ENCODE measurements around the gene CELF1.
A peak's percentile ranks its signal among the peaks of the same experiment; 100 is the strongest.

CELF1 gene

GRCh38 chr11:47552566-47553405, at the start of gene CELF1:
Gene CELF1, minus strand, starts transcription at chr11:47553132. Its CDS starts 53,609 bp downstream, at chr11:47499523.
- DNase-seq = peak; percentile 94 to 96 (median 95)

- DNase-seq = no peak
These were observed 47.0 kb upstream of the CELF1 start for GRCh38 chr11:47599902-47600301.

GRCh38 chr11:47595967-47596366, 43.0 kb upstream of the CELF1 start:
- no peak for DNase-seq

DNA sequence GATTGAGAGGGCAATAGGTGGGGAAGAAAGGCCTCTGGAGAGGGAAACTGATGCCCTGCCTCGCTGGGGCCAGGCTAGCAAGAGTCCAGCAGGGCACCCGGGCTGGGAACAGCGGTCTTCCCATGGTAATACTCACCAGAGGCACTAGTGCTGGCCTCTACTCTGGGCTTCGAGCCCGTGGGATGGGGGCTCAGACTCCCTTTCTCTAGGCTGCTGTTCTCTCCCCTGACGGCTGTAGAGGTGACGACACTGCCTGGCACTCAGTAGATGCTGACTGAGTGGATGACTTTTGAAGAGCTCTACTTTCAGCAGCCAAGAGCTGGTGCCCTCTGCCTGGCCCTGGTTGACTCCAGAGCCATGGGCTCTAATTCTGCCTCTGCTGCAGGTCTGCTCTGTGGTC, 42.1 kb upstream of the CELF1 start:
- DNase-seq = no peak

- DNase-seq = peak in 2 of 3 experiments; percentile 27 to 56
These were observed 41.3 kb upstream of the CELF1 start, which contains the start of gene C1QTNF4 for GRCh38 chr11:47593934-47594855. Gene C1QTNF4, minus strand, starts transcription at chr11:47594411. Its CDS starts 3,601 bp downstream, at chr11:47590810.

- DNase-seq = peak in 1 of 3 experiments; percentile 33
These were observed 40.6 kb upstream of the CELF1 start for GRCh38 chr11:47593492-47593933.

DNA sequence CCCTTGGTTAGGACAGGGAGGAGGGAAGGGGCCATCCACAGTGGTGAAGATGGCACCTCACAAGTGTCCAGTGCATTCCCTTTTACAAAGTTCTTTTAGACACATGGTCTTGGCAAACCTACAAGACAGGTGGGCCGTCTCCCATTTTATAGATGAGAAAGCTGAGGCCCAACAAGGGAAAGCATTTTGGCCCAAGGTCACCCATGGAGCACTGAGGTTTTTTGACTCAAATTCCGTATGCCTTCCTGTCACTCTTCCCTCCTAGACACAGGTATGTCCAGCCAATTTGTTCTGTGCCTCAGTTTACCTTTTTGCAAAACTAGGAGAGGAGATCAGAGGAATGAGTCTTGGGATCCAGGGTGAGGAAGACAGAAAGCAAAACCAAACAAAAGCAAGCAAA, 40.0 kb upstream of the CELF1 start:
- no peak for DNase-seq

DNA sequence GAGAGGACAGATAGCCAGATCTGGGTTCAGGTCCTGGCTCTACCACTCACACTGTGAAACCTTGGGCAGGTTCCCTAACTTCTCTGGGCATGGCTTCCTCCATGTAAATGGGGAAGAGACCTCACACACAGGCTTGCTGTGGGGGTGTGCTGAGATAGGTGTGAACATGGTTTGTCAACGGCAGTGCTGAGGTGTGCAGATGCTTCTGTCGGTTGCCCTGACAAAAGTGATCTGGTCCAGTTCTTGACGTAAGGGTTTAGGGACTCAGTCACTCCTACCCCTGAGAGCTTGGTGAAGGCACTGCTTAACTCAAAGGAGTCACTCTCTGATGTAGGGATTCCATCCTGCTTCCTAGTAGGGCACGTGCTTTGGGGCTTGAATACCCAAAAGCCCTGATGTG, 39.3 kb upstream of the CELF1 start:
- no peak for DNase-seq

GRCh38 chr11:47591764-47592163, 38.8 kb upstream of the CELF1 start:
- DNase-seq = no peak

DNA sequence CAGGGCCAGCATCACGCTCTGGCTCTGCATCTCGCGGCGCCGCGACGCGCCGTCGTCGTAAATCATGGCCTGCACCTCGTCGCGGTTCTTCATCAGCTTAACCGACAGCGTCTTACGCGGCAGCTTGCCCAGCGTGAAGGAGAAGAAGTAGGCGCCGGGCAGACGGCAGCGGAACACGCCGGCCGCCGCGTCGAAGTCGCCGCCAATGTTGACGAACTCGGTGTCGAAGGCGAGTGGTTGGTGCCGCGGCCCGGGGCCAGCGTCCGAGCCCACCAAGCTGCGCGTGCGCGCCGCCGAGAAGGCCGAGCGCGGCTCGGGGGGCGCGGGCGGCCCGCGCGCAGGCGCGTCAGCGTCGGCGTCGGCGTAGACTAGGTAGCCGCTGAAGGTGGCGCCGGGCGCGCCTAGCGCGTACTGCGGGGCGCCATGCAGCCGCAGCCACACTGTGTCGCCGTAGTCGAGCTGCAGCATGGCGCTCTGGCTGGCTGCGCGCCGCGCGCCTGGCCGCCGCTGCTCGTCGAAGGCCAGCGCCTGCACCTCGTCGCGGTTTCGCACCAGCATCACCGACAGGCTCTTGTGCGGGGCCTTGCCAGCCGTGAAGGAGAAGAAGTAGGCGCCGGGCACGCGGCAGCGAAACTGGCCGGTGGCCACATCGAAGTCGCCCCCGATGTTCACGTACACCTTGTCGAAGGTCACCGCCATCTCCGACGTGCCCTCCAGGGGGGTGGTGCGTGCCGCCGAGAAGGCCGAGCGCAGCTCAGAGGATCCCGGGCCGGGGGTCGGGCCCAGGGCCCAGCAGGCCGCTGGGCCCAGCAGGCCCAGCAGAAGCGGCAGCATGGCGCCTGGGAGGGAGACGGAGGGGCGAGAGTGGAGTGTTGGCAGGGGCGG, 37.3 kb upstream of the CELF1 start:
- no peak for DNase-seq

- no peak for DNase-seq
These were observed 36.6 kb upstream of the CELF1 start for GRCh38 chr11:47589584-47589976.

GRCh38 chr11:47589118-47589517, 36.2 kb upstream of the CELF1 start:
- no peak for DNase-seq

GRCh38 chr11:47587723-47588326, 34.9 kb upstream of the CELF1 start:
- no peak for DNase-seq

DNA sequence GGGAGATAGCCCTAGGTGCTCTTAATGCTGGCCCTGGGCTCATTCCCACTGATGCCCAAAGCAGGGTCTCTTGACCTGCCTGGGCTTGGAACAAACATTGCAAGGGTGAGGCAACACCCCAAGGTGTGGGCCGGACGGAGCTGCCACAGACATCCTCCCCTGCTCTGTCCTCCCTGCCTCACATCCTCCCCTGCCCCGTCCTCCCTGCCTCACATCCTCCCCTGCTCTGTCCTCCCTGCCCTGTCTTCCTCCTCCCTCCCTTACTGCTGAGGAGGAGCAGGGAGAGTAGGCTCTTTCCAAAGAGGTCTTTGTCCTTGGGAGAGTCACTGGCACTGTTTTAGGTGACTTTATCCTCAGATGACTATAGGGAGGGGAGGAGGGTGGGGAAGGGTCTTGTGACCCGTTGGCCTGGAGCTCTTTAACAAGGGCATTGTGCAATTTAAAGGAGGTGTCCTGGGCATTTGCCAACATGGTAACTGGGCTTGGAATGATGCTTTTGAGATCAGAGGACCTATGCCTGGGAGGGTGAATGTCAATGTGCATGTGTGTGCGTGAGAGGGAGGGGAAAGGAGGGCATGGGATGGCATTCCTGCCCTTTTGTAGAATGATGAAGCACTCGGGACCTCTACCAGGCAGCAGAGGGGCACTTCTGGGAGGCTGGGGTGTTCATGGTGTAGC, 34.2 kb upstream of the CELF1 start:
- no peak for DNase-seq

DNA sequence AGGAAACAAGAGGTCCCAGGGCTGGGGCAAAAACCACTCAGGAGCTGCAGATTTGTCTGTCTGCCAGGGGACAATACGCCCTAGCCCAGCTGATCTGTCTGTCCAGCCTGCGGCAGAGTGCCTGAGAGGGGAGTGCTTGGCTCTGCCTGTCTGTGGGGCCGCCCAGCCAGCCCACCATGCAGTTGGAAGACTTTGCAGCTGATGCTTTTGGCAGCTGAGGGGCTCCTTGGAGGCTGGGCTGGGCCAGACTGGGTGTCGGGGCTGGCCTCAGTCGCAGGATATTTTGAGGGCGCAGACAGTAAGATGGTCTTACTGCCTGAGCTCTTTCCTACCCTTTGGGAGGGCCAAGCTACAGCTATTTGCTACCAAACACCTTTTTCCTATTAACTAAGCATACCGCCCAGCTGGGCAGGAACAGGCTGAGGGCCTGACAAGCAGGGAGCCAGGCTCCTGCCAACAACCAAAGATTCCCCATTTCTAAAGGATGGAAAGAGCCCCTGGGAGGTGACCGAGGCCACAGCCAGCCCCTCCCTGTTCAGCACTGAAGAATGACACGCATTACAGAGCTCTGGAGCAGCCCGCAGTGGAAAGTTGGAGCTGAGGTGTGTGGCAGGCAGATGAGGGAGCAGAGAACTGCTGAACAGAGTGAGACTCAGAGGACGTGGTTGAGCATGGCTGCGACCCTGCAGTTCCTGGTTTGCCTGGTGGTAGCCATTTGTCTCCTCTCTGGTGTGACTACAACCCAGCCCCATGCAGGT, 33.3 kb upstream of the CELF1 start, which contains the start of gene FAM180B:
Gene FAM180B (plus strand): TSS at position 581 of the 758 bp plus-strand sequence. CDS start 91 bp downstream, at position 672.
- DNase-seq = no peak

DNA sequence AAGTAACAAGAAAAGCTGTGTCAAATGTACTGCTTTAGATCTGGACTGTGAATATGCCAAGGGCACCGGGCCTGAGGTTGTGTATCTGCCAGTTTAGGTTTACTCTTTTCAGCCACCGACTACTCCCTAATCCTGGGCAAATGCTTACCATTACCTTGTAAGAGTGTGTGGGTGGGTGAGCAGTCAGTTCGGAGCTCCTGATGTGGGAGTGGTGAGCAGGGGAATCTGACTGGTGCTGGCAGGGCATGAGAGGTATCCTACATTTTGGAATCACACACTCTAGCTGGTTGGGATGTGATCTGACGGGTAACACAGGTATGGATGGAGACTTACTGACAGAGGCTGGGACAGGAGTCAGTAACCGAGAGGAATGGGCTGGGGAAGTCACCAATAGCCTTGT, 30.9 kb upstream of the CELF1 start:
- DNase-seq = no peak

DNA sequence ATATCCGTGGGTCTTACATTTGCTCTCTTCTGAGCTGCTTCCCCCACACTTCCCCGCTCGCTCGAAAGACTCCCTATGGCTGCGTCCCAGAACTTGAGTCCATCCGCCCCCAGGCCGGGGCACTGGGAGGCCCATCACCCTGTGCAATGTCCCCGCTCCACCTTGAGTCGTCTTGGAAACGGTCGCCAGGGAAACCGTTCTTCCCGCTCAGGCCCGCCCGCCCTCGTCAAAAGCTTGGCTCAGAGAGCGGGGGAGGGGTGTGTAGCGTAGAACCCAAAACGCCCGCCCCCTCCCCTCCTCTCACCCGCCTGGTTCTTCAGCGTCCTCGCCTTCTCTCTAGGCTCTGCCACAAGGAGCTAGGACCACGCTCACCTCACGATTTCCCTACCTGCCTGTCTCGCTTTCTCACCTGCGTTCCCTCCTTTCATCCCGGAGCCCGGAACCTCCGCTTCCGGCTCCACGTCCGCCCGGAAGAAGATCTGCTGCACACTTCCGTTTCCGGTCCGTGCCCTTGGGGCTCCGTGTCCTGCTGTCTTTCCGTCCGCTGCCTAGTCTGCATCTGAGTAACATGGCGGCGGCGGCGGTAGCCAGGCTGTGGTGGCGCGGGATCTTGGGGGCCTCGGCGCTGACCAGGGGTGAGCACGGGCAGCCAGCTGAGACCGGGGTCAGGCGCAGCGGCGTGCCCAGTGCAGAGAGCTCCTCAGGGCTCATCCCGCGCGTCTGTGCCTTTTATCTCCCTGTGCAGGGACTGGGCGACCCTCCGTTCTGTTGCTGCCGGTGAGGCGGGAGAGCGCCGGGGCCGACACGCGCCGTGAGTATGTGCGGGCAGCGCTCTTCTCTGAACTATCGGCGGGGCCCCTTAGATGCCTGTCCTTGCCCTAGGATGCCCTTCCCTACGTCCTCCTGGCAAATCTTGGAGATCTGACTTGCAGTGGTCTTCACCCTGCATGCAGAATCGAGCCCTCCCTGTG, 25.9 kb upstream of the CELF1 start, which contains the start of the genes KBTBD4 and NDUFS3:
Gene KBTBD4 (minus strand): TSS at position 447 of the 971 bp plus-strand sequence. CDS start 19 bp downstream, at position 428.
Gene NDUFS3 (plus strand): TSS at position 551 of the 971 bp plus-strand sequence. CDS start 18 bp downstream, at position 569.
- DNase-seq = peak; percentile 97

GRCh38 chr11:47577460-47578041, 24.6 kb upstream of the CELF1 start:
- DNase-seq = peak in 1 of 3 experiments; percentile 16

Data from NCI-H1417 (cell line).